Measurements from ENCODE around the gene CPN1.

Gene CPN1

GRCh38 chr10:99996671-99997648, 84.7 kb downstream of the CPN1 start:
- H3K27ac ChIP-seq, result no peak overlapping the region
- no peak for TF ChIP-seq ZFX (IDR thresholded peaks at IDR 0.05; ENCODE audit: borderline replicate concordance)

- TF ChIP-seq, protein P1, sequence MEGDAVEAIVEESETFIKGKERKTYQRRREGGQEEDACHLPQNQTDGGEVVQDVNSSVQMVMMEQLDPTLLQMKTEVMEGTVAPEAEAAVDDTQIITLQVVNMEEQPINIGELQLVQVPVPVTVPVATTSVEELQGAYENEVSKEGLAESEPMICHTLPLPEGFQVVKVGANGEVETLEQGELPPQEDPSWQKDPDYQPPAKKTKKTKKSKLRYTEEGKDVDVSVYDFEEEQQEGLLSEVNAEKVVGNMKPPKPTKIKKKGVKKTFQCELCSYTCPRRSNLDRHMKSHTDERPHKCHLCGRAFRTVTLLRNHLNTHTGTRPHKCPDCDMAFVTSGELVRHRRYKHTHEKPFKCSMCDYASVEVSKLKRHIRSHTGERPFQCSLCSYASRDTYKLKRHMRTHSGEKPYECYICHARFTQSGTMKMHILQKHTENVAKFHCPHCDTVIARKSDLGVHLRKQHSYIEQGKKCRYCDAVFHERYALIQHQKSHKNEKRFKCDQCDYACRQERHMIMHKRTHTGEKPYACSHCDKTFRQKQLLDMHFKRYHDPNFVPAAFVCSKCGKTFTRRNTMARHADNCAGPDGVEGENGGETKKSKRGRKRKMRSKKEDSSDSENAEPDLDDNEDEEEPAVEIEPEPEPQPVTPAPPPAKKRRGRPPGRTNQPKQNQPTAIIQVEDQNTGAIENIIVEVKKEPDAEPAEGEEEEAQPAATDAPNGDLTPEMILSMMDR (IDR thresholded peaks at IDR 0.05), result no peak
- TF ChIP-seq ZFX (IDR thresholded peaks at IDR 0.05; ENCODE audit: borderline replicate concordance), result no peak
- no peak overlapping the region for H3K27ac ChIP-seq
These were observed 86.0 kb downstream of the CPN1 start for GRCh38 chr10:99995713-99996112.

GRCh38 chr10:99995269-99995668, 86.4 kb downstream of the CPN1 start:
- TF ChIP-seq ZFX (IDR thresholded peaks at IDR 0.05; ENCODE audit: borderline replicate concordance), result no peak
- TF ChIP-seq, protein P1 (IDR thresholded peaks at IDR 0.05), result no peak
- no peak overlapping the region for H3K27ac ChIP-seq

DNA sequence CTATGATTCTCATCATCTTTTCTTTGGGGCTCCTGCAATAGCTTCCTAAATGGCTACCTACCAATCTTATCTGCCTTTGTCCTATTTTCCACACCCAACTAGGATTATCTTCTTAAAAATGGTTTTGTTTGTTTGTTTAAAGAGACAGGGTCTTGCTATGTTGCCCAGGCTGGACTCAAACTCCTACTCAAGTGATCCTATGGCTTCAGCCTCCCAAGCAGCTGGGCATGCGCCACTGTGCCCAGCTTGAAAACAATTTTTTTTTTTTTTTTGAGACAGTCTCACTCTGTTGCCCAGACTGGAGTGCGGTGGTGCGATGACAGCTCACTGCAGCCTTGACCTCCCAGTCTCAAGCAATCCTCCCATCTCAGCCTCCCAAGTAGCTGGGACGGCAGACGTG, 86.9 kb downstream of the CPN1 start:
- TF ChIP-seq, protein P1 (IDR thresholded peaks at IDR 0.05), result no peak
- TF ChIP-seq ZFX (IDR thresholded peaks at IDR 0.05; ENCODE audit: borderline replicate concordance), result no peak
- H3K27ac ChIP-seq, result no peak overlapping the region

- no peak overlapping the region for H3K27ac ChIP-seq
- TF ChIP-seq, protein P1 (IDR thresholded peaks at IDR 0.05), result no peak
- no peak for TF ChIP-seq ZFX (IDR thresholded peaks at IDR 0.05; ENCODE audit: borderline replicate concordance)
These were observed 87.7 kb downstream of the CPN1 start for GRCh38 chr10:99993701-99994689.
